HG02938 (cell line): ENCODE data around the gene ALDH3B2.
"Not testable (repeated sequence)": the region's sequence is repeated elsewhere in the genome, so short reads cannot be mapped to it uniquely, and the experiment has no call there.

ENCODE experiments used
- ATAC-seq: cut with Tn5 transposase; IDR thresholded peaks from one replicate; pipeline ENCODE4 v1.9.1; 2021; ENCODE audit warnings: mild to moderate bottlenecking, moderate library complexity; ENCODE audit not compliant: unreplicated experiment

Gene ALDH3B2

GRCh38 chr11:67645521-67646461 is 28.6 kb downstream of the ALDH3B2 start:
- no peak for ATAC-seq

GRCh38 chr11:67644472-67645418 is 29.7 kb downstream of the ALDH3B2 start:
- no peak for ATAC-seq

- ATAC-seq = no peak
Measured at GRCh38 chr11:67644042-67644441, 30.4 kb downstream of the ALDH3B2 start.

GRCh38 chr11:67642173-67643120 is 32.0 kb downstream of the ALDH3B2 start:
- ATAC-seq = no peak

GRCh38 chr11:67641338-67642172 is 32.9 kb downstream of the ALDH3B2 start:
- ATAC-seq = no peak

- no peak for ATAC-seq
Measured at GRCh38 chr11:67640758-67641337, 33.6 kb downstream of the ALDH3B2 start.

GRCh38 chr11:67640021-67640757 is 34.2 kb downstream of the ALDH3B2 start:
- ATAC-seq = no peak

GRCh38 chr11:67639438-67639859 is 35.0 kb downstream of the ALDH3B2 start, which contains the start of gene TBX10:
Gene TBX10, minus strand, starts transcription at chr11:67639763. Its CDS starts 291 bp downstream, at chr11:67639472.
- no peak for ATAC-seq

GRCh38 chr11:67638535-67639437 is 35.6 kb downstream of the ALDH3B2 start:
- no peak for ATAC-seq

- ATAC-seq = not testable (repeated sequence)
Measured at GRCh38 chr11:67637441-67637840, 37.0 kb downstream of the ALDH3B2 start.

- no peak for ATAC-seq
Measured at GRCh38 chr11:67636962-67637361, 37.5 kb downstream of the ALDH3B2 start.

GRCh38 chr11:67635231-67635521 is 39.2 kb downstream of the ALDH3B2 start:
- no peak for ATAC-seq

GRCh38 chr11:67634366-67635230 is 39.8 kb downstream of the ALDH3B2 start:
- no peak for ATAC-seq

- no peak for ATAC-seq
Measured at GRCh38 chr11:67633758-67634365, 40.6 kb downstream of the ALDH3B2 start.

- no peak for ATAC-seq
Measured at GRCh38 chr11:67632982-67633755, 41.3 kb downstream of the ALDH3B2 start.
